ENCODE measurements around the gene UHRF1.
"Not testable (repeated sequence)": the region's sequence is repeated elsewhere in the genome, so short reads cannot be mapped to it uniquely, and the experiment has no call there.

Gene UHRF1

GRCh38 chr19:4938461-4938860 lies 29.2 kb downstream of the UHRF1 start:
- DNase-seq: not testable (repeated sequence)

- DNase-seq: no peak
Measured at GRCh38 chr19:4939466-4939865, 30.2 kb downstream of the UHRF1 start.

GRCh38 chr19:4941638-4942169 lies 32.4 kb downstream of the UHRF1 start:
- not testable (repeated sequence) for DNase-seq

- not testable (repeated sequence) for DNase-seq
Measured at GRCh38 chr19:4950650-4951049, 41.3 kb downstream of the UHRF1 start.

GRCh38 chr19:4951656-4952055 lies 42.4 kb downstream of the UHRF1 start:
- DNase-seq: no peak

GRCh38 chr19:4952945-4953344 lies 43.6 kb downstream of the UHRF1 start:
- no peak for DNase-seq

GRCh38 chr19:4954320-4955149 lies 45.2 kb downstream of the UHRF1 start:
- DNase-seq: not testable (repeated sequence)

DNA sequence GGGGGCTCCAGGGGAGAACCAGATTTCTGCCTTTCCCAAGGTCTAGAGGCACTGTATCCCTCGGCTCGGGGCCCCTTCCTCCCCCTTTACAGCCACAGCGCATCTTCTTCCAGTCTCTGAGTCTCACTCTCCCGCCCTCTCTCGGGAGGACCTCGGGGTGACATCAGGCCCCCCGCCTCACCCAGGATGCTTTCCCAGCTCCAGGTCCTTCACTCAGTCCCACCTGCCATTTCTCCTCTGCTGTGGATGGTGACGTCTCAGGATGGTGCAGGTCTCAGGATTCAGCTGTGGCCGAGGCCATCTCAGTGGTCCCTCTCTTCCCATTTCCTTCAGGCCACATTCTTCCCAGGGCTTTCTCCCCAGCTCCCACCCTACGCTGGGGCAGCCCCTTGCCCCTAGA lies 46.0 kb downstream of the UHRF1 start:
- no peak for DNase-seq

GRCh38 chr19:4957981-4958380 lies 48.7 kb downstream of the UHRF1 start:
- DNase-seq: no peak

GRCh38 chr19:4962085-4962619 lies 52.9 kb downstream of the UHRF1 start:
- DNase-seq: no peak

DNA sequence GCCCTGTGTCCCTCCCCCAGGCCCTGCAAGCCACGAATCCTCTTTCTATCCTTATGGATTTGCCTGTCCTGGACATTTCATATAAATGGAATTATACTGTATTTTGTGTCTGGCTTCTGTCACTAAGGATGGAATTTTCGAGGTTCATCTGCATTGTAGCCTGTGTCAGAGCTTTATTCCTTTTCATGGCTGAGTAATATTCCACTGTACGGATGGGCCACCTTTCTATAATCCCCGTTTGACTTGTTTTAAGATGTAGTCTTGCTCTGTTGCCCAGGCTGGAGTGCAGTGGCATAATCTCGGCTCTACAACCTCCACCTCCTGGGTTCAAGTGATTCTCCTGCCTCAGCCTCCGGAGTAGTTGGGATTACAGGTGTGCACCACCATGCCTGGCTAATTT lies 55.8 kb downstream of the UHRF1 start:
- no peak for DNase-seq

DNA sequence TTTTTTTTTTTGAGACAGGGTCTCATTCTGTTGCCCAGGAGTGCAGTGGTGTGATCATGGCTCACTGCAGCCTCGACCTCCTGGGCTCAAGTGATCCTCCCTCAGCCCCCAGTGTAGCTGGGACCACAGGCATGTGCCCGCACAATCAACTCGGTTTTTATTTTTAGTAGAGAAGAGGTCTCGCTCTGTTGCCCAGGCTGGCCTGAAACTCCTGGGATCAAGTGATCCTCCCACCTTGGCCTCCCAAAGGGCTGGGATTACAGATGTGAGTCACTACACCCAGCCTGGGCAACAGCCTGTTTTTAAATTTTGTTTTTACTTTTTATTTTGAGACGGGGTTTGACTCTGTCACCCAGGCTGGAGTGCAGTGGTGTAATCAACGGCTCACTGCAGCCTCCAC lies 57.3 kb downstream of the UHRF1 start:
- DNase-seq: no peak

DNA sequence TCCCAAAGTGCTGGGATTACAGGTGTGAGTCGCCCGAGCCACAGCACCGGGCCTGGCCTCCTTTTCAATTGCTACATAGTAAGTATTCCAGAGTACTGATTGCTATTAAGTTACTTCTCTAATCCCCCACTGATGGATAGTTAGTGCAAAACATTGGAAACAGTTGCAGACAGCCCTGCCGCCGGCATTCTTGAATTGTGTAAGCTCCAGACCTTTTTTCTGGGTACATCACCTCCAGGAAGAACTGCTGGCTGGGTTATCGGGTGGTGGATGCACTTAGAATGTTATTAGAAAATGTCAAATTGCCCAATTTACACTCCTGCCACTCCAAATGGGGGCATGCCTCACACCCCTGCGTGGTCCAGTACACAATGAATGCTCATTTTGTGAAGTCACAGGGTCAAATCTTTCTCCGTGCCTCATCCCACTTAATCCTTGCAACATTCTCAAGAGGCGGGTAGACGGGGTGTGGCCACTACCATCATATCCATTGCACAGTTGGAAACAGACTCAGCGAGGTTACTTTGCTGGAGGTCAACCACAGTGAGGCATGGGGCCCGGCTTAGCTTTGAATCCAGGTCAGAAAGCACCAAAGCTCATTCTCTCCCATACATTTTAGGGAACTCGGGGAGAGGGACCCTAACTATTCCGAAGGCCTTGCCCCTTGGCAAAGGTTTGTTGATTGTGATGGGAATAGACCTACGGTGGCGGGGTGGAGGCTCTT lies 58.6 kb downstream of the UHRF1 start:
- DNase-seq: no peak

DNA sequence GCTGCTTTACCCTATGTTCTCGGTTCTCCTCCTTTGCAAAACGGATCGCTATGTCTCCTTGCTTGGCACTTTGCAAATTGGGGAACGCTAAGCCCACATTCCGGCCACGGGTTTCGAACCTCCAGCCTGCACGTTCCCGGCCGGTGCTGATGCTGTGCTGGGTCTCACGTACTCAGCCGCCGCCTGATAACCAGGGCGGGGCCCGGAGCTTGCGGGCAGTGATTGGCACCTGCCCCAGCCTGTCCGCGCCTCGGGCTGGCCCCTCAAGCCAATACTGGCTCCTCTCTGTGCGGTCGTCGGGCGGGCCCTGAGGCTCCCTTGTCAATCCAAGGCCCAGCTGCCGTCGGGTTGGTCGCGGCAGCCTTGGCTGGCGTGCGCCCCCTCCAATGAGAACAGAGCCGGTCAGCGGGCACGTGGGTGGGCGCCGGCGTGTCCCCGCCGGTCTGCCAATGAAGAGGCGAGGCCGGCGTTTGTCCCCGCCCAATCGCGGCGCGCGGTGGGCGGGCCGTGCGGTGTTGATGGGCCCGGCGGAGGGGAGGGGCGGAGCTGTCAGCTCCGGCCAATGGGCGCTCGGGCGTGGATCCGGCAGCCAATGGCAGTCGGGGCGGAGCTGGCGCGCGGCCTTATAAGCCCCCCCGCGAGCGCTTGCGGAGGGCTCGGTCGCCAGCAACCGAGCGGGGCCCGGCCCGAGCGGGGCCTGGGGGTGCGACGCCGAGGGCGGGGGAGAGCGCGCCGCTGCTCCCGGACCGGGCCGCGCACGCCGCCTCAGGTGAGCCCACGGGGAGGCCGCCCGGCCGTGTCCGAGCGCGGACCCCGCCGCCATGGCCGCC lies 59.4 kb downstream of the UHRF1 start, which contains the start of gene KDM4B:
TSS of gene KDM4B (plus strand) at position 652 of the 830 bp plus-strand sequence. CDS start 63,778 bp downstream, outside the sequence.
- peak; percentile 98 for DNase-seq

DNA sequence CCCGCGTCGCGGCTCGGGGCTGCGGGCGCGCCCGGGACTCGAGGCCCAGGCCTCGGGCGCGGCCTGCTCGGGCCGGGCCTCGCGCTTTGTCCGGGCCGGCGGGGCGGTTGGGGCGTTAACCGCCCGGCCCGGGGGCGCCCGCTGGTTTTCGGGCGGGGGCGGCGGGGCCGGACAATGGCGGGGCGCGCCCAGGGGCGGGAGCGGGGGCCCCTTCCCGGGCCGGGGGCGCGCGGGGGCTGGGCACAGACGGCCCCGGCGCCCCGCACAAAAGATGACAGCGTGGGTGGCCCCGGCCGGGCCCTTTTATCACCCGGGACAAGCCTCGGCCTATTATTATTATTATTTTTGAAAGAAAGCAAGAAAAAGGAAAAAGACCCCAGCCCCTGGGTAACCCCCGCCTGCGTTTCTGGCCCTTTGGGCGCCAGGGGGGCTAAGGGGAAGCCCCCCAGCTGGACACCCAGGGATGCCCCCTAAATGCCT lies 60.0 kb downstream of the UHRF1 start:
- no peak for DNase-seq

DNA sequence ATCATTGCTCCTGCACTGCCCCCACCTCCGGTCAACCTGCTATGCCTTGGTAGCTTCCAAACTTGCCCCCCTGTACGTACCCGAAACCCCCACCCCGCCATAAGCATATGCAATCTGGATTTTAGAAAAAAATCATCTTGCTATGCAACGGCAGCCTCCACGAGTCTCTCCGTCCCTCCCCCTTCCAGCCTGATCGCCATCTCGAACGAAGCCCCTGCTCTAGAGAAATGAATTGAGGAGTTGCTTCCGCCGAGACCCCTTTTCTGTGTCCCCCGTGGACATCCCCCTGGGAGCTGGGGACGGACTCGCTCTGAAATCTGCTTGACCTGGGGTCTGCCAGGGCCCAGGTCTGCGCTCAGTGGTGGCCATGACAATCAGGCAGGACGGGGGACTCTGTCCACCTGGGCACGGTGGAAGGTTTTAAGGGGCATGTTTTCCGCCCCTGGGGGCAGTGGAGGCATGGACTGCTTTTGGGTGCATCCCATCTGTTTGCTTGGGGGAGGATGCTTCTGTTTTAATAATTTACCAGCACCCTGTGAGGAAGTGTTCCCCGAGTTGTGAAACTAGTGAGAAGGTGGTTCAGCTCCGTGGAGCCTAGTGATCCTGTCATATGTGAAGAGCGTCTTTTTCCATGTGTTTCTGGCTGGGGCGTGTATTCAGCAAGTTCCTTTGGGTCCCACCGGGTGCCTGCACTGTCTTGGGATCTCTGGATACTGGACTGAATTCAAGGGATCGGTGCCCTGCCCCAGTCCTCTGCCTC lies 60.7 kb downstream of the UHRF1 start:
- DNase-seq: no peak

DNA sequence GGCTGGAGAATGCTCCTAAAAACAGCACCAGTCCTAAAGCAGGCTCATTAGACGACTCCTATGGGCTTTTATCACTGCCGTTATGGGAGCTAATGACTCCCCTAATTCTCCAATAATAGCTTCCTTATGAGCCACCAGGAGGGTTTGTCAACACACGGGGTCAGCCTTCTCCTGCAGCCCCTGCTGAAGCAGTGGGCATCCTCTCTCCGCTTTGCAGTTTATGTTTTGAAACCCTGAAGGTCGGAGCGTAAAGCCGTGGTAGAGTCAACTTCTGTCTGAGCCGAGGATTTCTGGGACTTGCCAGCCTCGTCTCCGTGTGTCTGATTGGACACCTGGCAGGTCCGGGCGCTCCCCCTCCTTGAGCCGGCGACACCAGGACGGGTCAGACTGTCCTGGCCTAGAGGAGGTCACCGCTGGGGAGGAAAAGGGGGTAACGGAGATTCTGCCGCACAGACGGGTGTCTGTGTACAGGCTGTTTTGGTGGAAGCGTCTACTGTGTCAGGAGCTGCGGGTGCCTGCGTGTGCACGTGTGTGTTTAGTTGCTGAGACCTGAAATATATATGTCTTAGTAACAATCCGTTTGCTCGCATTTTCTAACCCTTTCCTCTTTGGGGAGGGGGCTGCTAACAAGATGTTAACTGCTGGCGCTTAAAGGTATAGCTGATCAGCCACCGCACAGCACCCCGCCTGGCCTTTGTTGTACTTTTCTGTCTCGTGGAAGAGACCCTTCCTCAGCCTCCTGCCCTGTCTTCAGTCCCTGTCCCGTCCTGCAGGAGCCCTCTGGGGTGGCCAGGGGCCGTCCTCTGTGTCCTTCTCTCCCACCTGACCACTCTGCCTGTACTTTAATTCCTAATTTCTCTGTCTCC lies 61.5 kb downstream of the UHRF1 start:
- DNase-seq: no peak

- peak; percentile 42 for DNase-seq
Measured at GRCh38 chr19:4971424-4971793, 62.1 kb downstream of the UHRF1 start.

DNA sequence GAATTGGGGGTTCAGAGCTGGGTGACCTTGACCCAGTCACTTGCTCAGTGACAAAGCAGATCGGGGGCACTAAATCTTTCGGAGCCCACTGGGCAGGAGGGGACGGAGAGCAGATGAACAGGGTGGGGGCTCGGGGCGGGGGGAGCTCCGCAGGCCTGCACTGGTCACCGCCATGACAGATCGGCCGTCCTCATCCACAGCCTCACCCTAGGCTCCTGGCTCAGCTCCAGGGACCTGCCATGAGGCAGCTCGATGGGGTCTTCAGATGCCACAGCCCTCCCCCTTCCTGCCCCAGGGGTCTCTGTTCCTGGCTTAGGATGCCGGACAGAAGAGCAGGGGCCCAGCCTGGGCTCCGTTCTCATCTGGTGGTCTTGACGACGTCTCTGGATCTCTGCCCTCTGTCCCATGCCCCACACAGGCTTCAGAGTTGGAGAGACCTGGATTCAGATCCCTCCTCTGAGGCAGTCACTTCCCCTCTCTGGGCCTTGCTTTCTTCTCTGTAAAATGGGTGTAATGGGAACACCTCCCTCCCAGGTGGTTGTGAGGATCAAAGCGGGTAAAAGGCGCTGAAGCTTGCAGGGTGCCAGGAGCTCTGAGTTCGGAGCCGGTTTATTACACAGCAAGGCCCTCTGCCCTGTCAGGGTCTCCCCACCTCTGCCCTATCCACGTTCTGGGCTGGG lies 62.7 kb downstream of the UHRF1 start:
- DNase-seq: no peak

Measured in stimulated activated CD8-positive, alpha-beta memory T cell treated with anti-CD3 and anti-CD28 coated beads, Interleukin-4, amount 100 ng/mL, for 48 hours (primary cell).